GM12872 (cell line): Measurements from ENCODE around the gene FLRT2.

Source experiments
- TF ChIP-seq, protein P1 (sequence below): IDR thresholded peaks from 3 replicates; pipeline ENCODE4 v1.5.1; 2011; ENCODE audit warnings: low read depth, mild to moderate bottlenecking, low read length, moderate library complexity; ENCODE audit not compliant: insufficient read depth

FLRT2 gene

DNA sequence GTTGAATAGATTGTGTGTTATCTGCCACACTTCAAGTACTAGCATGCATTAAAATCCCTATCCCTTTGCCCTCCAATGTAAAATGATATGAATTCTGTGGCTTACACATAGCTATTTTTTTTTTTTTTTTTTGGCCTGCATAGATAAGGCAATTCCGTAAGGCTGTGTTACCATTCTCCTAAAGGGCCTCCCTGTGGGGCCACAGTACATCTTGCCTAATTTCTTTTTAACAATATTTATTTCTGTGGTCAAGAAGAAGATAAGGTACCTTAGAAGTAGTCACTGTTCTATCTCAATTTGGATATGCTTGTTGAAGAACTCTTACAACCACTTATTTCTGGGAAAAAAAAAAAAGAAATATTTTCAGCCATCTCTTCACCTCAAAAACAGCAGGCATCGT lies 19.8 kb downstream of the FLRT2 start:
- TF ChIP-seq, protein P1, sequence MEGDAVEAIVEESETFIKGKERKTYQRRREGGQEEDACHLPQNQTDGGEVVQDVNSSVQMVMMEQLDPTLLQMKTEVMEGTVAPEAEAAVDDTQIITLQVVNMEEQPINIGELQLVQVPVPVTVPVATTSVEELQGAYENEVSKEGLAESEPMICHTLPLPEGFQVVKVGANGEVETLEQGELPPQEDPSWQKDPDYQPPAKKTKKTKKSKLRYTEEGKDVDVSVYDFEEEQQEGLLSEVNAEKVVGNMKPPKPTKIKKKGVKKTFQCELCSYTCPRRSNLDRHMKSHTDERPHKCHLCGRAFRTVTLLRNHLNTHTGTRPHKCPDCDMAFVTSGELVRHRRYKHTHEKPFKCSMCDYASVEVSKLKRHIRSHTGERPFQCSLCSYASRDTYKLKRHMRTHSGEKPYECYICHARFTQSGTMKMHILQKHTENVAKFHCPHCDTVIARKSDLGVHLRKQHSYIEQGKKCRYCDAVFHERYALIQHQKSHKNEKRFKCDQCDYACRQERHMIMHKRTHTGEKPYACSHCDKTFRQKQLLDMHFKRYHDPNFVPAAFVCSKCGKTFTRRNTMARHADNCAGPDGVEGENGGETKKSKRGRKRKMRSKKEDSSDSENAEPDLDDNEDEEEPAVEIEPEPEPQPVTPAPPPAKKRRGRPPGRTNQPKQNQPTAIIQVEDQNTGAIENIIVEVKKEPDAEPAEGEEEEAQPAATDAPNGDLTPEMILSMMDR: no peak

DNA sequence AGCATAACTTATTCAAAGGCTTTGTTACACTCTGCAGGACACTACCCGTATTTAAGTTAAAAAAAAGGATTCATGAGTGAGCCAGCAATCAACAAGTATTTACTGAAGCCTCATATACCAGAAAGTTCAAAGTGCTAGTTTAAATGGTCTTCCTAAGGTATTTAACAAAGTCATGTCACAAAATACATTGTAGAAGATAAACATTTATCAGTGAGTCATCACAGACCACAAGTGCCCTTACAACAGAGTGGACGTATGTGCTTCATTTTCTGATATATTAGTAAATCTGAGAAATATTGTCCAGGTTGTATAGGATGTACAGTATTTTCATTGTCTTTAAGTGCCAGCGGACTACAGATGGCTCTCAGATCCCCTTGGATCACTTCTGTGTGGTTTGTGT lies 24.2 kb downstream of the FLRT2 start:
- TF ChIP-seq, protein P1: no peak

DNA sequence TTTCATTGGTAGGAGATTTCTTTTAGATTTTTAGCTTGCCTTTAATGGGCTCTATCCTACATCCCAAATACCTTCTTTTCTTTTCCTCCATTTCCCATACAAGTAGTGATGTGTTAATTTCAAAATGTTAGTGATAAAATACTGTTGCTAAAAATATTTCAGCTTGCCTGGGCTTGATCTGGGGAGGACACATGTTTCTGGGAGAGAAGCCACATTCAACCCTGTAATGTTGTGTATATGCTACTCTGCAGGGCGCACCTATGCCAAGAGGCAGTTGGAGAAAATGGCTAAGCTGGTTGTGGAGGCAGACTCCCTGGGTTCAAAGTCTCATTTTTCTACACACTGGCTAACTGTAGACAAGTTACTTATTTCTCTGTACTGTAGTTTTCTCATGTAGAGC lies 26.3 kb downstream of the FLRT2 start:
- TF ChIP-seq, protein P1: no peak

DNA sequence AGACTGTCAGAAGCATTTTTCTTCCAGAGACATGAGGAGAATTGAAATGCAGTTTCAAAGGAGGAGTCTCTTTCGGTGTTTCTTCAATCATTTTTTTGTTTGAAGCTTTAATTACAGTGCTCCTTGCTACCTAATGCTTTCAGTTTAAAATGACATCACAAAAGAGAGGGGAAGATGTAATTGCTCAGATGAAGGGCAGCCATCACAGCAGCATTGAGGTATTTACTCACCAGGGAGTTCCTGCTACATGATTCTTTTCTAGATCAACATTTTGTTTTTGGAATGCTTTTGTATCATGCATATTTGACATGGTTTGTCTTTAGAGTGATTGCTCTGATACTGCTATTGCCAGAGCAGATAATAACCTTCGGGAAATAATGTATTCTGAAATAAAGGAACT lies 28.6 kb downstream of the FLRT2 start:
- TF ChIP-seq, protein P1: no peak

DNA sequence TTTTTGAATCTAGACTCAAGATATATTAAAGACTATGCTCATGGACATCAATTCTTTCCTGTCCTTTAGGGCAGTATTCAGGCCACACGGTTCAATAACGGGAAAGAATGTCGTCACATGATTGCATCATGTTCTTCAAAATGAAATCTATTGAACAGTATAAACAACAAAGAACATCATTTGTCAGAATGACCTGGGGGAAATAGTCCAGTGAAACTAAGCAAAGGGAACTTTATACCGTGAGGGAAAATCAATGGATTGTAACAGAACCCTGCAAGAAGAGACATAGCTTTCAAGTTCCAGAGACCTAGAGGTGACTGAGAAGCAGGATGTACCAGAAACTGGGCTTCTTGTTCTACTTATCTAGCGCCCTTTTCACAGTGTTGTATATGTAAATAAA lies 32.7 kb downstream of the FLRT2 start:
- TF ChIP-seq, protein P1: no peak

DNA sequence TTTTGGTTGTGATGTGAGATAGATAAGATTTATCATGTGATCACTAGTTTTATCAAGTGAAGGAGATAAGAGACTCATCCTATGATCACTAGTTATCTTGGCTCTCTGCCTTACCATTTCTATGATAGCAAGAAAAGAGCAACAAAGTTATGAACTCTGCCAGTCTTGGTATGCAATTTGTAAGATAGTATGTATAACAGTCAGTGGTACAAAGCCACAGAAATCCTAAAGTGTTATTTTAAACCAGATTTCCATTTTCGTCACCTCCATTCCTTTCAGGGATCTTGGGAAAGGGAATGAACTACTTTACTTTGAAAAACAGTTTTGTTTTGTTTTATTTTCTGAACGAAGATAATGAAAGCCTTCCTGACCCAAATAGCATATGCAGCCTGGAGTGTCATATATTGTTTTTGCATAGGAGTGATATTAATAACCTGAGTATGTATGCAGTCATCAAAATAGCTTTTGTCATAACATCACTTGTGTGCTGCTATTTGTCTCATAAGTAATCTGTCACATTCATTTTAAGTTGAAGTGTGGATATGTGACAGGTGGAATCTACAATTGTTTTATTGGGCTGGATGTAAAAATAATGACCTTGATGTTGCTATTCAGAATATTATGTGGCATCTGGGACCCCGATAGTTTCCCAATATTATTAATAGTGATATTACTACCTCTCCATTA lies 35.0 kb downstream of the FLRT2 start:
- TF ChIP-seq, protein P1: no peak

DNA sequence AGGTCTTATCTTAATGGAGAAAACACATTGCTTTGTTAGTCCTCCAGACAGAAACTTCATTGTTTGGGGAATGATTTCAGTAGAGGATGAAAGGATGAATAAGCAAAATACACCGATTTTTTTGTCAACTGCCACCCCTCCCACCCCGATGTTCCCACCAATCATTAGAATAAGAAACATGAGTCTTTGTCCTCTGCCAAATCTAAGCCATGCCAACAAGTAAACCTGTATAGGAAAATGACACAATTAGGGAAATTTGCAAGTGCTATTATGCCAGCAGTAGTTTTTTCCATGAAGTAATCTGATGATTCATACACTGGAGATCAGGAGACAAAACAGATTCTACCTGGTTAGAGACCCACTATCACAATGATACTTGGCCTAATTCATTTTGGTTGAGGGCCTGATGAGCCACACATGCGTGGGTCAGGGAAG lies 35.9 kb downstream of the FLRT2 start:
- TF ChIP-seq, protein P1: no peak
